GM21367 (cell line): ENCODE measurements around the gene ADAP1.
"Not testable (repeated sequence)": the region's sequence is repeated elsewhere in the genome, so short reads cannot be mapped to it uniquely, and the experiment has no call there.

Experiments
- ATAC-seq: cut with Tn5 transposase; IDR thresholded peaks from one replicate; pipeline ENCODE4 v1.9.1; 2021; ENCODE audit not compliant: unreplicated experiment

ADAP1 gene

GRCh38 chr7:940599-941408 is 13.7 kb downstream of the ADAP1 start:
- no peak for ATAC-seq

GRCh38 chr7:939843-940242 is 14.6 kb downstream of the ADAP1 start:
- no peak for ATAC-seq

DNA sequence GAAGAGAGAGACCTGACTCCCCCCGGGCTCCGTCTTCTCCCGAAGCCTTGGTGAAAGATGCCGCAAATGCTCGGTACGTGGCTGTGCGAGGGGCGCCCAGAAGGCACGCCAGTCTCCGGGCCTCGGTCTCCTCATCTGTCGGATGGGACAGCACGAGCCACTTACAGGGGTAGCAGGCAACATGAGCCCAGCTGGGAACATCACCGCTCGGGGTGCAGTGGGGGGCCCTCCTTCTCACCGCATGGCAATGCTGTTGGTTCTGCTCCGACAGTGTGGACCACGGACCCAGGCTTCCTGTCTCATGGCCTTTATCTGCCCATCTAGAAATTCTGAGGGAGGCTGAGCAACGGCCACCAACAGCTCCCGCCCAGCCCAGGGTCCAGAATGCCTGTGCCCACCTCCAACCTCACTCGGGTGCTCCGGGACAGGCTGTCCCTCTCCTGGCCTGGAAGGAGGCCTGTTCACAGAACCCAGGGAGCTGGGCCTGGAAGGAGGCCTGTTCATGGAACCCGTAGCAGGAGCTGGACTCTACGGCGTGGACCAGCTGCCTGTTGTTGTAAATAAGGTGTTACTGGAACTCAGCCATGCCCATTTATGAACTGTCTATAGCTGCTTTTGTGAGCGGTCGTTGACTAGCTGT is 15.8 kb downstream of the ADAP1 start:
- ATAC-seq: no peak

DNA sequence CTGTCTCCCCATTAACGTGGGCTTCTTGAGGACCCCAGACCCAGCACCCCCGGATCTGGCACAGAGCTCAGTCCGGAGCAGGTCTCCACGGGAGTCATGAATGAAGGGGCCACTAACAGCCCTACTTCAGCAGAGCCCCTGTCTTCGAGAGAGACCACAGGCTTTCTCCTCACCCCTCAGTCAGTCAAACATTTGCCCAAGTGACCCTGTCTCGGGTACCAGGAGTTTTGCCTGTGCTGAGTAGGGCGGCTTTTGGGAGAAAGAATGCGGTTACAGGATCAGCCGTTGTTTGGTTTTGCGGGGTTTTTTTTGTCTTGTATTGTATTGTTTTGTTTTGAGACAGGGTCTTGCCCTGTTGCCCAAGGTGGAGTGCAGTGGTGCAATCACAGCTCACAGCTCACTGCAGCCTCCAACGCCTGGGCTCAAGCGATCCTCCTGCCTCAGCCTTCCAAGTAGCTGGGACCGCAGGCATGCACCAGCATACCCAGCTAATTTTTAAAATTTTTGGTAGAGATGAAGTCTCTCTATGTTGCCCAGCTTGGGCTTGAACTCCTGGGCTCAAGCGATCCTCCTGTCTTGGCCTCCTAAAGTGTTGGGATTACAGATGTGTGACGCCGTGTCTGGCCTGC is 16.5 kb downstream of the ADAP1 start:
- ATAC-seq: no peak

GRCh38 chr7:936386-937054 is 18.0 kb downstream of the ADAP1 start:
- ATAC-seq: peak; percentile 65

DNA sequence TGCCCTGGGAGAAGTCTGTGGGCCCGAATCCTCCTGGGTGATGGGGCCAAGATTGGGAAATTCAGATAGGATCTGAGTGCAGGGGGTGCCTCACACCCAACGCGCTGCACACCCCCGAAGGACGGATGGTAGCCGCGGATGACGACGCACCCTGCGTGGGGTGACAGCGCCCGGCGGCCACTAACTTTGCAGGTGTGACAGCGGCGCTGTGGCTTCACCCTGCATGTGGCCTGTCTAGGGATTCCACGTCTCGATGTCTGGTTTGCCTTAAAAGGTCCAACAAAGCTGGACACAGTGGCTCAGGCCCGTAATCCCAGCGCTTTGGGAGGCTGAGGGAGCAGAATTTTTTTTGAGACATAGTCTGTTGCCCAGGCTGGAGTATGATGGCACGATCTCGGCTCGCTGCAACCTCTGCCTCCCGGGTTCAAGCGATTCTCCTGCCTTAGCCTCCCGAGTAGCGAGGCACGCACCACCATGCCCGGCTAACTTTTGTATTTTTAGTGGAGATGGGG is 18.6 kb downstream of the ADAP1 start:
- ATAC-seq: no peak

GRCh38 chr7:935164-935873 is 19.2 kb downstream of the ADAP1 start:
- no peak for ATAC-seq

DNA sequence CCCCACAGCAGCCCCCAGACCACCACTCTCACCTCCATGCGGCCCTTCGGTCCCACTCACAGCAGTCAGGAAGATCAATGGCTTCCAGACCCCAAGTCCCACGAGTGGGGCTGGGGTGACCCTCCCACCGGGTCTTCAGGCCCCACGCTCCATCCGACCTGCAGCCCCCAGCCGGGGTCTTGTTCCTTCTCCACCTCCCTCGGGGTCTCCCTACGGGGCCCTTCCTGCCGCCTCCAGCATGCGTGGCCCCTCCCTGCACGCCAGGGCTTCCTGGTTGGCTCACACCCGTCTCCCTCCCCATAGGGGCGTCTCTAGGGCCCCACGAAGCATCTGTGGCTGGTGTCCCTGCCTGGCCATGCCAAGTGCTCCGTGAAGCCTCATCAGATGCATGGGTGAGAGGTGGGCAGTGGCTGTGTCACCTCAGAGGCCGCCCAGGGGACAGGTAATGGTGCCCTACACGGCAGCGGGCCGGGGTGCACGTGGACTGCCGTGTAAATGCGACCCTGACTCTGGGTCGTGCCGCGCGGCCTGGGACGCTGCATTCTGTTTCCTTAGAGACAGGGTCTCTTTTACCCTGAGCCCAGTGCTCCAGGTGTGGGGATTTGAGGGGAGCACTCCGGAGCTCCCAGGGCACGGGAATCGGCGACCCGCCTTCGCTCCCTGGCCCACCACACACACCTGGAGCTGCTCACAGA is 19.9 kb downstream of the ADAP1 start:
- no peak for ATAC-seq

DNA sequence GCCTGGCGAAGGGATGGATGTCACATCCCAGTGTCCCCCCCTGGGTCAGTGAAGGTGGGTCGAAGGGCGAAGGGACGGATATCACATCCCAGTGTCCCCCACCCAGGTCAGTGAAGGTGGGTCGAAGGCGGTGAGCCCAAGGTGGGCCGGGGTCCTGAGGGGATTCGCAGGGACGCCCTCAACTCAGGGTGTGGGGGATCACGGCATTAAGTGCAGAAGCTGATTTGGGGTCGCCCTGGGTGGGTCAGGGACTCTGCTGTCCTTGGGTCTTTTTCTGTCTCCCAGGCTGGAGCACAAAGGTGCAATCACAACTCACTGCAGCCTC is 21.9 kb downstream of the ADAP1 start:
- no peak for ATAC-seq

GRCh38 chr7:931871-932650 is 22.4 kb downstream of the ADAP1 start:
- ATAC-seq: no peak

- no peak for ATAC-seq
These were observed 23.3 kb downstream of the ADAP1 start for GRCh38 chr7:930975-931758.

- no peak for ATAC-seq
These were observed 25.2 kb downstream of the ADAP1 start for GRCh38 chr7:929311-929711.

- ATAC-seq: no peak
These were observed 27.3 kb downstream of the ADAP1 start for GRCh38 chr7:927031-927671.

GRCh38 chr7:926061-927030 is 28.1 kb downstream of the ADAP1 start:
- no peak for ATAC-seq

DNA sequence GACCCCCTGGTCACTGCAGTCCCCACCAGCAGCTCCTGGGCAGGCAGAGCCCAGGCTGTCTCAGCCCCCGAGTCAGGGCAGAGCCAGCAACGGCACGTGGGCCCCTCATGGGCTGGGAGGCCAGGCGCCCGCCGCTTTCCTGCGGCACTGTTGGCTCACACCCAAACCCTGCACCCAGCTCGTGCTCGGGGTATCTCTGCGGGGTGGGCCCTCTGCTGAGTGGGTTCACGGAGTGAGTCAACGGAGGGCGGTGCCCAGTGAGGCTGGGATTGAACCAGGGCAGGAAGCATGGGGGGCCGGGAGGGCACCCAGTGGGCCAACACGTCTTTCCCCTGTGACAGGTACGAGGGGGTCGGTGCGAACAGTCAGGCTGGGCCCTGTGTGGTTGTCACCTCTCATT is 28.9 kb downstream of the ADAP1 start:
- no peak for ATAC-seq

DNA sequence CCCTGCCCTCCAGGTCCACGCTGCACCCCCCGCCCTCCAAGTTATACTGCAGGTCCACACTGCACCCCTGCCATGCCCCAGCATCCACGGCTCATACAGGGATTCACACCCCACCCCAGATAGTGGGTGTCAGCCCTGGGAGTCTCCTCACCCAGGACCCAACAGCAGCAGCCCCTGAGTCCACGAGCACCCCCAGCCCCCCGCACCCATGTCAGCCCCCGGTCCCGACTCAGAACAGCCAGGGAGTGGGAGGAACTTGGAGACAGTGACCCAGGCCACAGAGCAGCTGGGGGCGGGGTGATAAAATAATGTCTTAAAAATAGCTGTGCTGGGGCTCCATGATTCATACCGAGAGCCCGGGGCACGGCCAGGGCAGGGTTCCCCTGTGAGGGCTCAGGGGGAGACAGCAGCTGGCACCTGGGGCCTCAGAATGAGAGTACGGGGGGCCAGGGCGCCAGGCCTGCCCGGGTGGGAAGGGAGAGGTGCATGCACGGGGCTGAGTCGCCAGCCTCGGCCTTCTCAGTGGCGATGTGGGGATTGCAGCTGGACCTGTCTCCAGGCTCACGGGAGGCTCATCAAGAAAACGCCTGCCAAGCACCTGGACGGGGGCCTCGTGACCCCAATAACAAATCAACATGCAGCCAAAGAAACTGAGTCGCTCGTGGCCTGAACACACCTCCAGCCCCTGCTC is 29.8 kb downstream of the ADAP1 start:
- ATAC-seq: peak; percentile 41

GRCh38 chr7:924042-924441 is 30.4 kb downstream of the ADAP1 start:
- not testable (repeated sequence) for ATAC-seq
